Measurements from ENCODE around the gene LCN15.
"Not testable (repeated sequence)": the region's sequence is repeated elsewhere in the genome, so short reads cannot be mapped to it uniquely, and the experiment has no call there.

LCN15 gene

GRCh38 chr9:136773386-136774044, 9.2 kb upstream of the LCN15 start:
- DNase-seq, result no peak

- no peak for DNase-seq
Observed at GRCh38 chr9:136771907-136772415, 7.6 kb upstream of the LCN15 start.

- no peak for DNase-seq
Observed at GRCh38 chr9:136769710-136770191, 5.4 kb upstream of the LCN15 start.

- not testable (repeated sequence) for DNase-seq
Observed at GRCh38 chr9:136766410-136767120, 2.2 kb upstream of the LCN15 start.

GRCh38 chr9:136765745-136766409, 1.6 kb upstream of the LCN15 start:
- not testable (repeated sequence) for DNase-seq

GRCh38 chr9:136765041-136765440, 723 bp upstream of the LCN15 start:
- no peak for DNase-seq

GRCh38 chr9:136763649-136764035, 676 bp downstream of the LCN15 start:
- DNase-seq, result no peak

- no peak for DNase-seq
Observed at GRCh38 chr9:136762915-136763648, 1.2 kb downstream of the LCN15 start.

GRCh38 chr9:136762221-136762691, 2.1 kb downstream of the LCN15 start:
- DNase-seq, result no peak

- no peak for DNase-seq
Observed at GRCh38 chr9:136761545-136761981, 2.8 kb downstream of the LCN15 start.

GRCh38 chr9:136760834-136761544, 3.3 kb downstream of the LCN15 start:
- not testable (repeated sequence) for DNase-seq

- DNase-seq, result no peak
Observed at GRCh38 chr9:136760424-136760823, 3.9 kb downstream of the LCN15 start.

GRCh38 chr9:136759436-136760325, 4.6 kb downstream of the LCN15 start:
- no peak for DNase-seq

GRCh38 chr9:136759001-136759400, 5.3 kb downstream of the LCN15 start:
- DNase-seq, result no peak

- no peak for DNase-seq
Observed at GRCh38 chr9:136757751-136758140, 6.6 kb downstream of the LCN15 start.

- no peak for DNase-seq
Observed at GRCh38 chr9:136757328-136757727, 7.0 kb downstream of the LCN15 start.

- no peak for DNase-seq
Observed at GRCh38 chr9:136756836-136757235, 7.5 kb downstream of the LCN15 start.

- no peak for DNase-seq
Observed at GRCh38 chr9:136756134-136756438, 8.2 kb downstream of the LCN15 start.

- DNase-seq, result not testable (repeated sequence)
Observed at GRCh38 chr9:136755302-136756133, 8.8 kb downstream of the LCN15 start.

GRCh38 chr9:136754626-136755301, 9.6 kb downstream of the LCN15 start:
- DNase-seq, result no peak

Data from activated T-cell treated with anti-CD3 and anti-CD28 coated beads for 4 hours (primary cell).